Activated CD4-positive, alpha-beta T cell treated with anti-CD3 and anti-CD28 coated beads, Interleukin-2, Interleukin-4, amounts not matched to agents 100 ng/mL and 50 ng/mL, durations not matched to agents 16 hours and 8 hours (primary cell): Measurements from ENCODE around the gene IGFBP4.
A peak's percentile ranks its signal among the peaks of the same experiment; 100 is the strongest.

Experiments
- DNase-seq: peaks from one replicate; pipeline ENCODE4 v3.0.0-alpha.2; 2020; ENCODE audit warnings: low spot score

Gene IGFBP4

GRCh38 chr17:40432864-40433528, 10.3 kb upstream of the IGFBP4 start:
- DNase-seq = no peak

GRCh38 chr17:40433551-40434415, 9.5 kb upstream of the IGFBP4 start:
- DNase-seq = peak; percentile 27

GRCh38 chr17:40436636-40437035, 6.6 kb upstream of the IGFBP4 start:
- no peak for DNase-seq

- no peak for DNase-seq
Measured at GRCh38 chr17:40437095-40437732, 6.0 kb upstream of the IGFBP4 start.

- DNase-seq = no peak
Measured at GRCh38 chr17:40440166-40440565, 3.1 kb upstream of the IGFBP4 start.

GRCh38 chr17:40442392-40443195, 656 bp upstream of the IGFBP4 start:
- no peak for DNase-seq

GRCh38 chr17:40443988-40444899, 994 bp downstream of the IGFBP4 start:
- no peak for DNase-seq

GRCh38 chr17:40445751-40446468, 2.7 kb downstream of the IGFBP4 start:
- no peak for DNase-seq

GRCh38 chr17:40447148-40447644, 3.9 kb downstream of the IGFBP4 start:
- DNase-seq = no peak

GRCh38 chr17:40447806-40448205, 4.6 kb downstream of the IGFBP4 start:
- DNase-seq = no peak

GRCh38 chr17:40448213-40448638, 5.0 kb downstream of the IGFBP4 start:
- DNase-seq = no peak

- no peak for DNase-seq
Measured at GRCh38 chr17:40448639-40449261, 5.5 kb downstream of the IGFBP4 start.

- peak; percentile 30 for DNase-seq
Measured at GRCh38 chr17:40450175-40450574, 6.9 kb downstream of the IGFBP4 start.

- DNase-seq = no peak
Measured at GRCh38 chr17:40451420-40451819, 8.2 kb downstream of the IGFBP4 start.

- DNase-seq = no peak
Measured at GRCh38 chr17:40452216-40452787, 9.1 kb downstream of the IGFBP4 start.

GRCh38 chr17:40452921-40453378, 9.7 kb downstream of the IGFBP4 start:
- no peak for DNase-seq

GRCh38 chr17:40453881-40454612, 10.8 kb downstream of the IGFBP4 start:
- no peak for DNase-seq

GRCh38 chr17:40454613-40454995, 11.4 kb downstream of the IGFBP4 start:
- no peak for DNase-seq
